ENCODE data around the gene CDH4. TPM values are rescaled to one million over a fixed set of nuclear protein-coding genes. Genes with fewer than 3 reads are reported as not detected.

CDH4 gene
- total and polyA plus RNA-seq, 4 donors, result 0.06 to 0.10 TPM; not detected in 2

GRCh38 chr20:61809006-61809770 is 557.1 kb downstream of the CDH4 start:
- Histone ChIP-seq H3K9me3 (ENCODE audit: control insufficient read depth, low read length) (no peaks in the 10 kb centered on the region), H3K27ac (ENCODE audit: low read depth in 1 of 2, low read length in 2 of 2) (no peak overlapping the region), H3K4me1 (ENCODE audit: control insufficient read depth in 1 of 2, insufficient read depth in 2 of 2, low read length in 2 of 2) (no peaks in the 10 kb centered on the region), H3K27me3 (ENCODE audit: control insufficient read depth in 1 of 2, insufficient read depth in 2 of 2, low read length in 1 of 2) (no peaks in the 10 kb centered on the region), H3K36me3 (ENCODE audit: control insufficient read depth in 1 of 2, insufficient read depth in 2 of 2, low read length in 1 of 2) (no peaks in the 10 kb centered on the region), H3K4me3 (ENCODE audit: low read length in 2 of 2) (no peak overlapping the region)
- peak; percentile 10 to 37 for DNase-seq
- intact Hi-C loops (cut with DNase I), result no loop called here
- no peak for ATAC-seq (ENCODE audit: low FRiP score)
- 85 to 86% methylated on average over 25 of the region's 25 CpGs for WGBS, 2 donors

GRCh38 chr20:61810066-61810737 is 558.1 kb downstream of the CDH4 start:
- Histone ChIP-seq H3K4me3 (ENCODE audit: low read length in 2 of 2) (no peak overlapping the region), H3K27me3 (ENCODE audit: control insufficient read depth in 1 of 2, insufficient read depth in 2 of 2, low read length in 1 of 2) (no peaks in the 10 kb centered on the region), H3K4me1 (ENCODE audit: control insufficient read depth in 1 of 2, insufficient read depth in 2 of 2, low read length in 2 of 2) (no peaks in the 10 kb centered on the region), H3K9me3 (ENCODE audit: control insufficient read depth, low read length) (no peaks in the 10 kb centered on the region), H3K27ac (ENCODE audit: low read depth in 1 of 2, low read length in 2 of 2) (no peak overlapping the region), H3K36me3 (ENCODE audit: control insufficient read depth in 1 of 2, insufficient read depth in 2 of 2, low read length in 1 of 2) (no peaks in the 10 kb centered on the region)
- DNase-seq (peak; percentile 27 to 62), ATAC-seq (ENCODE audit: low FRiP score) (no peak)
- intact Hi-C loops (cut with DNase I), result no loop called here
- 84 to 86% methylated on average over 22 of the region's 22 CpGs for WGBS, 2 donors

- H3K4me1 ChIP-seq (ENCODE audit: control insufficient read depth in 1 of 2, insufficient read depth in 2 of 2, low read length in 2 of 2), result no peaks in the 10 kb centered on the region
- H3K4me3 ChIP-seq (ENCODE audit: low read length in 2 of 2), result no peak overlapping the region
- 78 to 80% methylated on average over 17 of the region's 17 CpGs for WGBS, 2 donors
- no peaks in the 10 kb centered on the region for H3K9me3 ChIP-seq (ENCODE audit: control insufficient read depth, low read length)
- ATAC-seq (ENCODE audit: low FRiP score) (no peak), DNase-seq (peak; percentile 18 to 36)
- H3K27ac ChIP-seq (ENCODE audit: low read depth in 1 of 2, low read length in 2 of 2), result no peak overlapping the region
- no peaks in the 10 kb centered on the region for H3K27me3 ChIP-seq (ENCODE audit: control insufficient read depth in 1 of 2, insufficient read depth in 2 of 2, low read length in 1 of 2)
- no peaks in the 10 kb centered on the region for H3K36me3 ChIP-seq (ENCODE audit: control insufficient read depth in 1 of 2, insufficient read depth in 2 of 2, low read length in 1 of 2)
- intact Hi-C loops (cut with DNase I), result no loop called here
These were observed 558.7 kb downstream of the CDH4 start for GRCh38 chr20:61810738-61811135.

- Histone ChIP-seq H3K27me3 (ENCODE audit: control insufficient read depth in 1 of 2, insufficient read depth in 2 of 2, low read length in 1 of 2) (no peaks in the 10 kb centered on the region), H3K36me3 (ENCODE audit: control insufficient read depth in 1 of 2, insufficient read depth in 2 of 2, low read length in 1 of 2) (no peaks in the 10 kb centered on the region), H3K4me3 (ENCODE audit: low read length in 2 of 2) (no peak overlapping the region), H3K27ac (ENCODE audit: low read depth in 1 of 2, low read length in 2 of 2) (no peak overlapping the region), H3K4me1 (ENCODE audit: control insufficient read depth in 1 of 2, insufficient read depth in 2 of 2, low read length in 2 of 2) (no peaks in the 10 kb centered on the region), H3K9me3 (ENCODE audit: control insufficient read depth, low read length) (no peaks in the 10 kb centered on the region)
- intact Hi-C loops (cut with DNase I), result no loop called here
- WGBS, 2 donors, result 51 to 52% methylated on average over 5 of the region's 5 CpGs
- ATAC-seq (ENCODE audit: low FRiP score) (no peak), DNase-seq (peak; percentile 6 to 32)
These were observed 559.1 kb downstream of the CDH4 start for GRCh38 chr20:61811166-61811565.

GRCh38 chr20:61812121-61812844 is 560.2 kb downstream of the CDH4 start:
- whole genome bisulfite sequencing, 2 donors, result 72 to 78% methylated on average over 15 of the region's 15 CpGs
- no peaks in the 10 kb centered on the region for H3K9me3 ChIP-seq (ENCODE audit: control insufficient read depth, low read length)
- intact Hi-C loops (cut with DNase I), result no loop called here
- H3K4me1 ChIP-seq (ENCODE audit: control insufficient read depth in 1 of 2, insufficient read depth in 2 of 2, low read length in 2 of 2), result no peaks in the 10 kb centered on the region
- H3K36me3 ChIP-seq (ENCODE audit: control insufficient read depth in 1 of 2, insufficient read depth in 2 of 2, low read length in 1 of 2), result no peaks in the 10 kb centered on the region
- no peak for ATAC-seq (ENCODE audit: low FRiP score)
- H3K4me3 ChIP-seq (ENCODE audit: low read length in 2 of 2), result no peak overlapping the region
- no peaks in the 10 kb centered on the region for H3K27me3 ChIP-seq (ENCODE audit: control insufficient read depth in 1 of 2, insufficient read depth in 2 of 2, low read length in 1 of 2)
- no peak overlapping the region for H3K27ac ChIP-seq (ENCODE audit: low read depth in 1 of 2, low read length in 2 of 2)
- peak; percentile 16 to 26 for DNase-seq

- no peak overlapping the region for H3K4me3 ChIP-seq (ENCODE audit: low read length in 2 of 2)
- ATAC-seq (ENCODE audit: low FRiP score) (no peak), DNase-seq (peak in 1 of 2 donors; percentile 17)
- H3K4me1 ChIP-seq (ENCODE audit: control insufficient read depth in 1 of 2, insufficient read depth in 2 of 2, low read length in 2 of 2), result no peaks in the 10 kb centered on the region
- intact Hi-C loops (cut with DNase I), result no loop called here
- no peaks in the 10 kb centered on the region for H3K9me3 ChIP-seq (ENCODE audit: control insufficient read depth, low read length)
- no peaks in the 10 kb centered on the region for H3K36me3 ChIP-seq (ENCODE audit: control insufficient read depth in 1 of 2, insufficient read depth in 2 of 2, low read length in 1 of 2)
- 67 to 73% methylated on average over 14 of the region's 14 CpGs for WGBS, 2 donors
- no peak overlapping the region for H3K27ac ChIP-seq (ENCODE audit: low read depth in 1 of 2, low read length in 2 of 2)
- H3K27me3 ChIP-seq (ENCODE audit: control insufficient read depth in 1 of 2, insufficient read depth in 2 of 2, low read length in 1 of 2), result no peaks in the 10 kb centered on the region
These were observed 560.9 kb downstream of the CDH4 start for GRCh38 chr20:61812845-61813485.

- H3K4me3 ChIP-seq (ENCODE audit: low read length in 2 of 2), result no peak overlapping the region
- no peak overlapping the region for H3K27ac ChIP-seq (ENCODE audit: low read depth in 1 of 2, low read length in 2 of 2)
- H3K9me3 ChIP-seq (ENCODE audit: control insufficient read depth, low read length), result no peaks in the 10 kb centered on the region
- 65 to 77% methylated on average over 7 of the region's 7 CpGs for WGBS, 2 donors
- no peak for ATAC-seq (ENCODE audit: low FRiP score)
- no peaks in the 10 kb centered on the region for H3K4me1 ChIP-seq (ENCODE audit: control insufficient read depth in 1 of 2, insufficient read depth in 2 of 2, low read length in 2 of 2)
- peak in 1 of 2 donors; percentile 4 for DNase-seq
- intact Hi-C loops (cut with DNase I), result no loop called here
- no peaks in the 10 kb centered on the region for H3K36me3 ChIP-seq (ENCODE audit: control insufficient read depth in 1 of 2, insufficient read depth in 2 of 2, low read length in 1 of 2)
- no peaks in the 10 kb centered on the region for H3K27me3 ChIP-seq (ENCODE audit: control insufficient read depth in 1 of 2, insufficient read depth in 2 of 2, low read length in 1 of 2)
These were observed 561.7 kb downstream of the CDH4 start for GRCh38 chr20:61813791-61814190.

GRCh38 chr20:61814244-61814643 is 562.2 kb downstream of the CDH4 start:
- Histone ChIP-seq H3K36me3 (ENCODE audit: control insufficient read depth in 1 of 2, insufficient read depth in 2 of 2, low read length in 1 of 2) (no peaks in the 10 kb centered on the region), H3K4me1 (ENCODE audit: control insufficient read depth in 1 of 2, insufficient read depth in 2 of 2, low read length in 2 of 2) (no peaks in the 10 kb centered on the region), H3K27me3 (ENCODE audit: control insufficient read depth in 1 of 2, insufficient read depth in 2 of 2, low read length in 1 of 2) (no peaks in the 10 kb centered on the region), H3K27ac (ENCODE audit: low read depth in 1 of 2, low read length in 2 of 2) (no peak overlapping the region), H3K4me3 (ENCODE audit: low read length in 2 of 2) (no peak overlapping the region), H3K9me3 (ENCODE audit: control insufficient read depth, low read length) (no peaks in the 10 kb centered on the region)
- intact Hi-C loops (cut with DNase I), result no loop called here
- 88 to 92% methylated on average over 11 of the region's 11 CpGs for WGBS, 2 donors
- DNase-seq, result peak in 1 of 2 donors; percentile 15
- ATAC-seq (ENCODE audit: low FRiP score), result no peak
